GM21360 (cell line): ENCODE results near the gene IL31RA.
"Not testable (repeated sequence)": the region's sequence is repeated elsewhere in the genome, so short reads cannot be mapped to it uniquely, and the experiment has no call there.

Experiments used
- ATAC-seq: cut with Tn5 transposase; IDR thresholded peaks from one replicate; pipeline ENCODE4 v1.9.1; 2021; ENCODE audit warnings: mild to moderate bottlenecking, moderate library complexity; ENCODE audit not compliant: unreplicated experiment

IL31RA gene

GRCh38 chr5:55923865-55924500 lies 72.8 kb downstream of the IL31RA start:
- ATAC-seq: no peak

GRCh38 chr5:55924744-55925143 lies 73.6 kb downstream of the IL31RA start:
- no peak for ATAC-seq

DNA sequence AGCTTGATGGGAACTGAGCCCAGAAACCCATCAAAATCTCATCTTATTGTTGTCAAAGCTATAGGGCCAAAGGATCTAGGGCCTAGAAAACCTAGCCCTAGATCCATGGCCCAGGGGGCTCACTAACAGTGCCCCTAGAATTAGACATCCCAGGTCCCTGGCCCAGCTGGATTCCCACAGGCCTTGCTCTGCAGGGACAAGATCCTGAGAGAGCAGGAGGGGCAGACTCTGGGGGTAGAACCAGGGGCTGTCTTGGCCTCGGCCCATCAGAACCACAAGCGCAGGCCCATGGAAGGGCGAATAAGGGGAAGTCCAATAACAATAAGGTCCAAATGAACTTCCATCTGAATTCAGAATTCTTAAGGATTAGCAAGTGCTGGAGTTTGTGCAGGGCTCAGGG lies 74.0 kb downstream of the IL31RA start:
- no peak for ATAC-seq

- ATAC-seq: no peak
Measured at GRCh38 chr5:55925712-55926111, 74.6 kb downstream of the IL31RA start.

DNA sequence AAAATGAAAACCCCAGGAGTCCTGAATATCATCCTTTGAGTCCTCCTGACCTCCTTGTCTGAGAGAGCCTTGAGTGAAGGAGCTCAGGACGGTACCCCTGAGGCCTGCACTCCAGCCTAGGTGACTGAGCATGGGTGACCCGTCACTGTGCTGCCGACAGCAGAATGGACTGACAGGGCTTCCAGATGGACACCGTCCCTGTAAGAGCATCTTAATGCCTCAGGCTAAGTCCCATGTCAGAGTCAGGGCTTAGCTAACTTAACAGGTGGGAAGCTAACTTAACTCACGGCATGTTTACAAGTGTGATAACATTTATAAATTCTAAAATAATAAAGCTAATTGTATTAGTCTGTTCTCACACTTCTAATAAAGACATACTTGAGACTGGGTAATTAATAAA lies 75.3 kb downstream of the IL31RA start:
- no peak for ATAC-seq

DNA sequence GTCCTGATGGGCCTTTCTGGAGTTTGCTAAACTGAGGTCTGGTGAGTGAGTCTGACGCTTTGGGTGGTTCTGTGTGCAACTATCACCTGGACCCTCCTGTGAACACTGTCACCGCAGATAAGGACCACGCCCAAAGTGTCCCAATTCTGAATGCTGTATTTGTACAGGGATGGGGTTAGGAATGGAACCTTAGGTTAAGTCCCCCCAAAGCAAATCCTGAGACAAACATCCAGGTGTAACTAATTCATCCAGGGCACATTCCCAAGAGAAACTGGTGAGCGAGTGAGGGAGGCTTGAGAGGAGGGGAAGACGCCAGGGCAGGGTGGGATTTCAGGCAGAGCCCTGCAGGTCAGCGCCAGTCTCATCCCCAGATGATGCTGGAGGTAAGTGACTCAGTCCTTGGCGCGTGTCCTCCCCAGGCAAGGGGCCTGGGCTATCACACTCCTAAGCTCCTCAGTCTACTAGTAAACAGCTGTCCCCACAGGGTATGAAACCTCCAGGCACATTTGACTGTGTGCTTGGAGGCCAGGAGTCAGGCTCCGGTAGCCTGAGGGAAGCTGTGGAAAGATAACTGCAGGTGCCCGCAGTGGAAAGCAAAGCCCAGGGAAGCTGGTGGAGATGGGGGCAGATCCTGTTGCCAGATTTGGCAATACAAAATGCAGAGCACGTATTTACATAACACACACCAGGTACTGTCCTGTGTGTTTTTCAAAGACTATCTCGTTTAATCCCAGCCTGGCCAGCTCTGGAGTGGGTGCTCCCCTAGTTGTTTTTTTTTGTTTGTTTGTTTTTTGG lies 76.9 kb downstream of the IL31RA start:
- no peak for ATAC-seq

DNA sequence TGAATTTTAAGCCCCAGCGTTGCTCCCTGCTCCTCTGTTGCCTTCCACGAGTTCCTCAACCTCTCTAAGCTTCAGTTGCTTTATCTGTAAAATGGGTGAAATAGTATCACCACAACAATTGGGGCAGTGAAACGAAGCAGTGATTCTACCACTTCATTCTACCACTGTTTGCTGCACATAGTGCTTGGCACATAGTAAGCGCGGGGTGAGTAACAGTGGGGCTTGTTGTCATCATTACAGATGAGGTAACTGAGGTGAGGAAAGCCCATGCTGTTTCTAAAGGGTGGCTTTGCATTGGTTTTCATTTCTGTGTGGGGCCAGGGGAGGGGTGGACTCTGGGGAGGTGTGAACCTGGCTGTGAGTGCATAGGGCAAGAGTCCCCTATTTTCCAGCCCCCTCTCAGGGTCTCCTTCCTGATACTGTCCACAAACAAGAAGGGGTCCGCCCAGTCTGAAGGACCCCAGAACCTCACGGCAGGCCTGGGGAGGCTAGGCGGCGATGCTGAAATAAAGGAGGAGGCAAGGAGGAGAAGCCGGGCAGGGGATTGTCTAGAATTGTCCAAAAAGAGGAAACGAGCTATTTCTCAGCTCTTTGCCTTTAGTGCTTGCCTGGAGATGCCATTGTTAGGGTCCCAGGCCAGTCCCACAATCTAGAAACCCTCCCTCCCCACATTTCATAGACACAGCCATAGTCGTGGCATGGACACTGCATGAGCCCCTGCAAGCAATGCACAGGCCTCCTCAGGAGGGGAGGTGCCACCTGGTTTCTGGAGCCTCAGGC lies 78.1 kb downstream of the IL31RA start:
- no peak for ATAC-seq

DNA sequence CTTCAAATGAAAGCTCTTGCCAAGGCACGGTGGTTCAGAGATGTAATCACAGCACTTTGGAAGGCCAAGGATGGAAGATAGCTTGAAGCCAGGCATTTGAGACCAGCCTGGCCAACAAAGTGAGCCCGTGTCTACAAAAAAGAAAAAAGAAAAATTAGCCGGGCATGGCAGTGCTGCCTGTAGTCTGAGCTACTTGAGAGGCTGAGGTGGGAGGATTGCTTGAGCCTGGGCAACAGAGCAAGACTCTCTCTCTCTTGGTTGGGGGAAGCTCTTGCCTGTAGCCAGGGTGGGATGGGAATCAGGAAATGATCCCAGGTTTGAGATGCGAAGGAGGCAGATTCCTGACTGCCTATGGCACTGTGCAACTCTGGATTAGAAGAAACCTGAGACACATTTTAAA lies 81.5 kb downstream of the IL31RA start:
- no peak for ATAC-seq

DNA sequence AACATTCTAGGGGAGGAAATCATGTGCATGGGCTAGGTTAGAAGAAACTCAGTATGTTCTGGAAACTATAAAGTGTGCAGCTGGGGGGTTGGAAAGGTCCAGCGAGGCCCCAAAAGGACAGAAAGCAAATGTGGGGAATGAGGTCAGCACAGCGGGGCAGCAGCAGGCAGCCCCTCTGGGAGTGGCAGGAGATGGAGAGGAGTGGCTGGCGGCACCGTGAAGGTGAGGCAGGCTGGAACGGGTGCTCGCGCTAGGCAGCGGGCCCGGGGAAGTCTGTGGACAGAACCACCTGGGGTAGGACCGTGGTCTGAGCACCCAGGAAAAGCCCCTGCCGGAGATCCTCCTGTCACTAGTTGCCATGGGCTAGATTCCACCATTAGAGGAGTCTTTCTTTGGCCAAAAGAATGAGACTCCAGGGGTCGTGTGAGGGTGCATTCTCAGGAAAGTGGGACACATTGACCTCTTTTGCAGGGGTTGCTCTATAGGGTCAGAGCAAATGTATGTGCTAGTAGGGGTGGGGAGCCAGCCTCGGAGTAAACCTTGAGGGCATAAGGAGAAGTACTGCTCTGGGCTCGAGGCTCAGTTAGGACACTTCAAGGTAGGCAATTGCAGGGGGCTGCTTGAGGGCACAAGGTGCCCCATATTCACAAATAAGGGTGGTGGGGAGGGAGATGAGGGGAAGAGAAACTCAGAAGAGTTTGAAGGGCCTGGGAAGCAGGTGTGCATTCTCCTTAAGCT lies 82.4 kb downstream of the IL31RA start:
- ATAC-seq: no peak

GRCh38 chr5:55934115-55934613 lies 83.0 kb downstream of the IL31RA start:
- no peak for ATAC-seq

- ATAC-seq: no peak
Measured at GRCh38 chr5:55934720-55935119, 83.6 kb downstream of the IL31RA start.

DNA sequence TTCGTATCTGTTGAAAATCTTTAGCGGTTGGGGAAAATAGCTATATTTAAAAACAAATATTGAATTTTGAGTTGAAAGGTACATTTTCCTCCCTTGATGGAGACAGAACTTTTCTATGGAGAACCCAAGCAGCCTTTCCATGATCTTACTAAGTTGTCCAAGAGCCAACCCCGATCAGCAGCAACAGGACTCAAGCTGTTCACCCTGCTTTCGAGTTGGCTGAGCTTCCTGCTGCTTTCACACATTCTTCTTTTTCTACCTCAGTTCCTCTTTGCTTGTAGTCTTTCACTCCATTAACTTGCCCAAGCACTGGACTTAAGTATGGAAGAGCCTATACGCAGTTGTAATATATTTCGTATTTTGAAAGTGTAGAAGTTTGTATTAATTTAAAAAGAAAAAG lies 84.2 kb downstream of the IL31RA start:
- ATAC-seq: no peak

DNA sequence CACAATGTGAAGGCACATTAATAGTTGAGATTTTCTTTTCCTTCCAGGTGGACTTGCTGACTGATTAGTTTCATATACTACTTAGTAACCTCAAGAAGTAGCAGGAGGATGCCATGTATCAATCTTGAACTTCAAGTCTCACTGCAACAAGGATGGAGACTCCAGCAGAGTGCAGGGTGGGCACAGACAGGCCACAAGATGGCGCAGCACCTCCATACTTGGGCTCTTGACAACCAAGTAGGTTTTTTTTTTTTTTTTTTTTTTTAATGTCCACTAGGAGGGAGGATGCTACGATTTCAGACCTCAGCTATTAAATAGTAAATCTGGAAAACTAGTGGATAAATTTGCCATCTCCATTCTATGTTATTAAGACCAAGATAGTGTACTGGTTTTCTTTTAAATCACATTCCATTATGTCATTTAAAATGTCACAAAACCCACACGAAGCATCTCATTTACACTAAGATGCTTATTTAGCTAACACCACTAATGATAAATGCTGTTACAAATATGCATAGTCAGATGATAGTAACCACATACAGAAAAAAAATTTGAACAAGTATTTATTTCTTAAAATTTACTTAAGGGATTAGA lies 85.0 kb downstream of the IL31RA start:
- peak; percentile 56 for ATAC-seq

- not testable (repeated sequence) for ATAC-seq
Measured at GRCh38 chr5:55937598-55937997, 86.4 kb downstream of the IL31RA start.

DNA sequence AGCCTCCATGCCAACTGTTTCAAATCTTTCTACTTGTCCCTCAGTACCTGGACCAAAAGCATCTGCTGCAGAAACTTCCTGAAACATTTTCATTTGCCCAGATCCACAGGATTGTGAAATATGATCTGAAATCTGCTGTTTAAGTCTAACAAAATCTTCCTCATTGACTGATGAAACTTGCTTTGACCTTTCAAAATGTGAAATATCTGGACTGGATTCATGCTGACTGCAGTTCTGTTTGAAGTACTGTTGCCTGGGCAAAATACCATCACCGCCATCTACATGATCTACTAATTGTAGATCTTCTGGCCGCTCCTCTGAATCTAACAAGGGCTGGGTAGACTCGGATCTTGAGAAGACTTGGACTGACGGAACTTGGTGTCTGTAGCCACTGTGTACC lies 90.0 kb downstream of the IL31RA start:
- ATAC-seq: not testable (repeated sequence)

- ATAC-seq: no peak
Measured at GRCh38 chr5:55959208-55959607, 108.1 kb downstream of the IL31RA start.

GRCh38 chr5:55960779-55961178 lies 109.6 kb downstream of the IL31RA start:
- no peak for ATAC-seq

DNA sequence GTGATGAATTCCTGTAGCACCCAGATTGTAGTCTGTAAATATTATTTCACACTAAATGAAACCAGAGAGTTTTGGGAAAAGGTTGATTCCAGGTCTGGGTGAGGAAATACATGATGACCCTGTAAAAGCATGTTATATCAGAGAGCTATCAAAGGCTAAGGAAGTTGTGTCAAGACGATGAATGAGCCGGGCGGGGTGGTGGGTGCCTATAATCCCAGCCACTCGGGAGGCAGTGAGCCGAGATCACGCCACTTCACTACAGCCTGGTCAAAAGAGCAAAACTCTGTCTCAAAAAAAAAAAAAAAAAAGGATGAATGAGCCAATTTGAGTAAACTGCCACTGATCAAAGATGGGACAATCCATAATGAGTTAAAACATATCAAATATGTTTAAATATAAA lies 114.4 kb downstream of the IL31RA start:
- ATAC-seq: no peak

DNA sequence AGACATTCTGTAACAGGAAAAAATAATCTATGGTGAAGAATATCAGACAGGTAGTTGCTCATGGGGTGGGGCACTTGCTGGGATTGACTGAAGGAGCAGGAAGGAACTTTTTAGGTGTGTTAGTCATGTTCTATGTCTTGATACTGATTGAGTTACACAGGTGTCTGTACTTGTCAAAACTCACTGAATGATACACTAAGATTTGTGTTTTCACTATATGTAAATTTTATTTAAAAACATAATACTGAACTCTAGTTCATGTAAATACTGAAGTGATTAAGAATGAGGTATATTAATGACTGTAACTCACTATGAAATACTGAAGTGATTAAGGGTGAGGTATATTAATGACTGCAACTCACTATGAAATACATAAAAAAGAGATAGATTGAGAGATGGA lies 115.1 kb downstream of the IL31RA start:
- no peak for ATAC-seq

DNA sequence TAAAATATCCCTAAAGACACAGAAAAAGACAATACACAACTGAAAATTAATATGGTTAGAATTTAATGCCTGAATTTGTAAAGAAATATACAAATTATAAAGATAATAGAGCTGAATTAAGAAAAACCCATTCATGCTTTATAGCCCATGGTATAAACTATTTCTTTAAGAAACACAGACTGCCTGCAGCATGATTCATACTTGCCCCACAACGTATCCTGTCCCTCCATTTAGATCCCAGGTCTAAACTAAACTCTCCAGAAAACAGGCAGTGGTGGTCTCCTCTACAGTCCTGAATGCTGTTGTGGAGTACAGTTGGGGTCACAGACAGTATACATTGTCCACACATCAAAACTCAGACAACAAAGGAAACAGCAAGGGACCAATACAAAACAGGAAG lies 118.8 kb downstream of the IL31RA start:
- no peak for ATAC-seq
